Subcutaneous abdominal adipose tissue (tissue), 5 donors: ENCODE measurements around the gene DBT.
"Not testable (repeated sequence)": the region's sequence is repeated elsewhere in the genome, so short reads cannot be mapped to it uniquely, and the experiment has no call there.

Experiments used
- H3K27ac ChIP-seq: one replicate; pipeline ENCODE4 v1.7.0; 2013; ENCODE audit warnings: low read depth, mild to moderate bottlenecking, inconsistent platforms, low read length, moderate library complexity
- H3K27me3 ChIP-seq, 5 donors: one replicate each; pipeline ENCODE4 v1.7.0; 2013; ENCODE audit warnings: low read length in 5 of 5, inconsistent platforms in 1 of 5; ENCODE audit not compliant: control insufficient read depth in 5 of 5, insufficient read depth in 4 of 5
- H3K36me3 ChIP-seq, 5 donors: one replicate each; pipeline ENCODE4 v1.7.0; 2013; ENCODE audit warnings: low read length in 5 of 5; ENCODE audit not compliant: control insufficient read depth in 5 of 5, insufficient read depth in 5 of 5
- H3K4me1 ChIP-seq, 5 donors: one replicate each; pipeline ENCODE4 v1.7.0; 2013; ENCODE audit warnings: low read length in 5 of 5, mild to moderate bottlenecking in 3 of 5, moderate library complexity in 1 of 5; ENCODE audit not compliant: control insufficient read depth in 5 of 5, insufficient read depth in 5 of 5
- H3K4me3 ChIP-seq, 5 donors: one replicate each; pipeline ENCODE4 v1.7.0; 2013; ENCODE audit warnings: low read length in 5 of 5, low read depth in 1 of 5
- H3K9ac ChIP-seq, 5 donors: one replicate each; pipeline ENCODE4 v1.7.0; 2013; ENCODE audit warnings: low read length in 5 of 5, mild to moderate bottlenecking in 4 of 5, moderate library complexity in 3 of 5
- H3K9me3 ChIP-seq, 5 donors: one replicate each; pipeline ENCODE4 v1.7.0; 2013; ENCODE audit warnings: low read length in 5 of 5; ENCODE audit not compliant: control insufficient read depth in 5 of 5
- donor health status: healthy.
- donor health status: healthy.
- donor health status: healthy.
- donor health status: healthy.
- donor health status: healthy.

DBT gene

GRCh38 chr1:100213141-100213540 lies 36.5 kb downstream of the DBT start:
- H3K4me3 ChIP-seq = no peak overlapping the region
- peaks cover 43 to 72% (median 49%) of the 10 kb centered on the region in 5 donors for H3K36me3 ChIP-seq
- no peaks in the 10 kb centered on the region for H3K9me3 ChIP-seq
- H3K27me3 ChIP-seq = no peaks in the 10 kb centered on the region
- no peak overlapping the region for H3K27ac ChIP-seq
- no peak overlapping the region for H3K9ac ChIP-seq
- H3K4me1 ChIP-seq = no peaks in the 10 kb centered on the region

- no peaks in the 10 kb centered on the region for H3K27me3 ChIP-seq
- peaks cover 18 to 40% (median 37%) of the 10 kb centered on the region in 5 donors for H3K36me3 ChIP-seq
- no peaks in the 10 kb centered on the region for H3K9me3 ChIP-seq
- no peaks in the 10 kb centered on the region for H3K4me1 ChIP-seq
- H3K4me3 ChIP-seq = no peak overlapping the region
- no peak overlapping the region for H3K9ac ChIP-seq
- H3K27ac ChIP-seq = no peak overlapping the region
Observed at GRCh38 chr1:100206301-100206700, 43.3 kb downstream of the DBT start.

GRCh38 chr1:100205593-100205992 lies 44.0 kb downstream of the DBT start:
- peaks cover 12 to 34% (median 33%) of the 10 kb centered on the region in 5 donors for H3K36me3 ChIP-seq
- not testable (repeated sequence) for H3K9me3 ChIP-seq, H3K27me3 ChIP-seq, H3K27ac ChIP-seq, H3K9ac ChIP-seq, H3K4me1 ChIP-seq, H3K4me3 ChIP-seq

GRCh38 chr1:100205103-100205502 lies 44.5 kb downstream of the DBT start:
- not testable (repeated sequence) for H3K27me3 ChIP-seq, H3K9me3 ChIP-seq, H3K27ac ChIP-seq, H3K9ac ChIP-seq, H3K4me3 ChIP-seq, H3K4me1 ChIP-seq
- H3K36me3 ChIP-seq = peaks cover 11 to 37% (median 30%) of the 10 kb centered on the region in 5 donors

GRCh38 chr1:100202703-100203102 lies 46.9 kb downstream of the DBT start:
- H3K9me3 ChIP-seq, H3K9ac ChIP-seq, H3K4me1 ChIP-seq, H3K27ac ChIP-seq, H3K27me3 ChIP-seq, H3K4me3 ChIP-seq: not testable (repeated sequence)
- peaks cover 20 to 41% (median 29%) of the 10 kb centered on the region in 5 donors for H3K36me3 ChIP-seq

GRCh38 chr1:100200060-100200459 lies 49.6 kb downstream of the DBT start:
- not testable (repeated sequence) for H3K27me3 ChIP-seq, H3K9me3 ChIP-seq, H3K9ac ChIP-seq, H3K4me1 ChIP-seq, H3K4me3 ChIP-seq, H3K27ac ChIP-seq
- H3K36me3 ChIP-seq = peaks cover 17 to 39% (median 30%) of the 10 kb centered on the region in 5 donors

- Histone ChIP-seq H3K36me3 (peaks cover 17 to 37% (median 30%) of the 10 kb centered on the region in 5 donors), H3K4me1 (no peaks in the 10 kb centered on the region), H3K27ac (no peak overlapping the region), H3K4me3 (no peak overlapping the region), H3K9me3 (no peaks in the 10 kb centered on the region), H3K9ac (no peak overlapping the region), H3K27me3 (no peaks in the 10 kb centered on the region)
Observed at GRCh38 chr1:100198596-100198995, 51.0 kb downstream of the DBT start.

- H3K36me3 ChIP-seq = peaks cover 0 to 17% (median 0%) of the 10 kb centered on the region in 5 donors
- H3K9me3 ChIP-seq = no peaks in the 10 kb centered on the region
- H3K27ac ChIP-seq = no peak overlapping the region
- H3K27me3 ChIP-seq = no peaks in the 10 kb centered on the region
- no peak overlapping the region for H3K4me3 ChIP-seq
- peak overlapping the region in 1 of 5 donors; percentile 12 for H3K9ac ChIP-seq
- H3K4me1 ChIP-seq = peaks cover 0 to 18% (median 14%) of the 10 kb centered on the region in 5 donors
Observed at GRCh38 chr1:100188617-100189016, 61.0 kb downstream of the DBT start.

GRCh38 chr1:100187912-100188311 lies 61.7 kb downstream of the DBT start:
- H3K27ac ChIP-seq = peak overlapping the region; percentile 40
- peaks cover 0 to 18% (median 14%) of the 10 kb centered on the region in 5 donors for H3K4me1 ChIP-seq
- peaks cover 0 to 13% (median 0%) of the 10 kb centered on the region in 5 donors for H3K36me3 ChIP-seq
- no peak overlapping the region for H3K4me3 ChIP-seq
- H3K9me3 ChIP-seq = no peaks in the 10 kb centered on the region
- H3K9ac ChIP-seq = no peak overlapping the region
- H3K27me3 ChIP-seq = no peaks in the 10 kb centered on the region

GRCh38 chr1:100184536-100184935 lies 65.1 kb downstream of the DBT start:
- peaks cover 0 to 18% (median 14%) of the 10 kb centered on the region in 5 donors for H3K4me1 ChIP-seq
- no peaks in the 10 kb centered on the region for H3K9me3 ChIP-seq
- no peak overlapping the region for H3K27ac ChIP-seq
- H3K27me3 ChIP-seq = no peaks in the 10 kb centered on the region
- H3K36me3 ChIP-seq = no peaks in the 10 kb centered on the region
- no peak overlapping the region for H3K9ac ChIP-seq
- H3K4me3 ChIP-seq = no peak overlapping the region

- H3K4me1 ChIP-seq = peaks cover 0 to 8% (median 7%) of the 10 kb centered on the region in 5 donors
- H3K9me3 ChIP-seq = no peaks in the 10 kb centered on the region
- no peak overlapping the region for H3K9ac ChIP-seq
- no peaks in the 10 kb centered on the region for H3K27me3 ChIP-seq
- no peak overlapping the region for H3K4me3 ChIP-seq
- no peaks in the 10 kb centered on the region for H3K36me3 ChIP-seq
- no peak overlapping the region for H3K27ac ChIP-seq
Observed at GRCh38 chr1:100183370-100183769, 66.3 kb downstream of the DBT start.
